Thymus (tissue), 11 donors: ENCODE data around the gene CASTOR1. TPM values are rescaled to one million over a fixed set of nuclear protein-coding genes. Genes with fewer than 3 reads are reported as not detected.

Experiments used
- DNase-seq, 9 donors: peaks; one replicate each; pipeline ENCODE4 v3.0.0-alpha.2; 2013; ENCODE audit warnings: low spot score in 9 of 9, low read depth in 6 of 9, missing footprints in 1 of 9
- H3K27ac ChIP-seq, 2 donors: one replicate each; pipeline ENCODE4 v1.5.1; 2013; ENCODE audit warnings: control low read depth in 1 of 2, low read depth in 1 of 2, low read length in 1 of 2, mild to moderate bottlenecking in 1 of 2, moderate library complexity in 1 of 2
- H3K27me3 ChIP-seq, 2 donors: one replicate each; pipeline ENCODE4 v1.5.1; 2013; ENCODE audit warnings: low read length in 1 of 2; ENCODE audit not compliant: control insufficient read depth in 2 of 2, insufficient read depth in 1 of 2
- H3K36me3 ChIP-seq, 2 donors: one replicate each; pipeline ENCODE4 v1.5.1; 2013; ENCODE audit warnings: low read length in 1 of 2, mild to moderate bottlenecking in 1 of 2, moderate library complexity in 1 of 2; ENCODE audit not compliant: control insufficient read depth in 2 of 2, insufficient read depth in 2 of 2
- H3K4me1 ChIP-seq, 2 donors: one replicate each; pipeline ENCODE4 v1.5.1; 2013; ENCODE audit warnings: low read length in 2 of 2; ENCODE audit not compliant: control insufficient read depth in 2 of 2, insufficient read depth in 2 of 2
- H3K4me3 ChIP-seq, 2 donors: one replicate each; pipeline ENCODE4 v1.5.1; 2013; ENCODE audit warnings: low read length in 2 of 2, control low read depth in 1 of 2, mild to moderate bottlenecking in 1 of 2
- H3K9me3 ChIP-seq, 2 donors: one replicate each; pipeline ENCODE4 v1.5.1; 2013; ENCODE audit warnings: low read length in 1 of 2, mild to moderate bottlenecking in 1 of 2; ENCODE audit not compliant: control insufficient read depth in 2 of 2, insufficient read depth in 1 of 2
- WGBS: extraction: QIAGEN DNeasy Blood & Tissue Kit; methylation state at CpG from one replicate; pipeline ENCODE4 v1.1.7; 2013; 5-methylcytosine and 5-hydroxymethylcytosine counted together
- polyA plus RNA-seq: library from polyadenylated mRNA; stranded (reverse); fragments of 200-250 nt; gene quantifications from one replicate; pipeline ENCODE4 v1.2.3, GENCODE V29; 2013
- total RNA-seq: library from RNA; stranded (reverse); fragments of 120-200 nt; gene quantifications from one replicate; pipeline ENCODE4 v1.2.4, GENCODE V29; 2013
- donor health status: healthy.

Gene CASTOR1
- total and polyA plus RNA-seq, 2 donors, result 12.8 to 19.6 TPM

DNA sequence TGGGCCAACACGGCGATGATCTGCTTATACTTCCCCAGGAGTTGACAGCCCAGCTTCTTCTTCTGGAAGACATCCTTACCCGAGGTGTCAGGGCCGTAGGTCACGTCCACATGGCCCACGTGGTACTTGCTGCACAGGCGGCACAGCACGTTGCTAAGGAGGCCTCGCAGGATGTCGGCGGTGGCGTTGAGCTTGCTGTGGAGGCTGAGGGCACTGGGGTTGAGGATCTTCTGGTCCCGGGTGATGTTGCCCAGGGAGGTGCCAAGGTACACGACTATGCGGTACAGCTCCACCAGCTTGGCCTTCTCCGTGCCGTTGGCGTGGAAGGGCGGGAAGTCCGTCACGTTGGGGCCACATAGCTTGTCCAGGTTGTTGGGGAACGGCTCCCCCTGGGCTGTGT lies 45.6 kb downstream of the CASTOR1 start:
- peaks cover 3 to 43% of the 10 kb centered on the region in 2 donors for H3K27me3 ChIP-seq
- no peak overlapping the region for H3K27ac ChIP-seq
- H3K9me3 ChIP-seq, result no peaks in the 10 kb centered on the region
- H3K4me1 ChIP-seq, result peaks cover 4 to 22% of the 10 kb centered on the region in 2 donors
- no peaks in the 10 kb centered on the region for H3K36me3 ChIP-seq
- WGBS, result 97% methylated on average over 22 of the region's 22 CpGs
- H3K4me3 ChIP-seq, result no peak overlapping the region
- no peak for DNase-seq

GRCh38 chr22:30241576-30242371 lies 47.5 kb downstream of the CASTOR1 start:
- no peak for DNase-seq
- H3K36me3 ChIP-seq, result no peaks in the 10 kb centered on the region
- peaks cover 3 to 25% of the 10 kb centered on the region in 2 donors for H3K27me3 ChIP-seq
- H3K9me3 ChIP-seq, result no peaks in the 10 kb centered on the region
- 91% methylated on average over 15 of the region's 15 CpGs for WGBS
- H3K4me1 ChIP-seq, result peaks cover 4 to 14% of the 10 kb centered on the region in 2 donors
- no peak overlapping the region for H3K4me3 ChIP-seq
- H3K27ac ChIP-seq, result no peak overlapping the region

DNA sequence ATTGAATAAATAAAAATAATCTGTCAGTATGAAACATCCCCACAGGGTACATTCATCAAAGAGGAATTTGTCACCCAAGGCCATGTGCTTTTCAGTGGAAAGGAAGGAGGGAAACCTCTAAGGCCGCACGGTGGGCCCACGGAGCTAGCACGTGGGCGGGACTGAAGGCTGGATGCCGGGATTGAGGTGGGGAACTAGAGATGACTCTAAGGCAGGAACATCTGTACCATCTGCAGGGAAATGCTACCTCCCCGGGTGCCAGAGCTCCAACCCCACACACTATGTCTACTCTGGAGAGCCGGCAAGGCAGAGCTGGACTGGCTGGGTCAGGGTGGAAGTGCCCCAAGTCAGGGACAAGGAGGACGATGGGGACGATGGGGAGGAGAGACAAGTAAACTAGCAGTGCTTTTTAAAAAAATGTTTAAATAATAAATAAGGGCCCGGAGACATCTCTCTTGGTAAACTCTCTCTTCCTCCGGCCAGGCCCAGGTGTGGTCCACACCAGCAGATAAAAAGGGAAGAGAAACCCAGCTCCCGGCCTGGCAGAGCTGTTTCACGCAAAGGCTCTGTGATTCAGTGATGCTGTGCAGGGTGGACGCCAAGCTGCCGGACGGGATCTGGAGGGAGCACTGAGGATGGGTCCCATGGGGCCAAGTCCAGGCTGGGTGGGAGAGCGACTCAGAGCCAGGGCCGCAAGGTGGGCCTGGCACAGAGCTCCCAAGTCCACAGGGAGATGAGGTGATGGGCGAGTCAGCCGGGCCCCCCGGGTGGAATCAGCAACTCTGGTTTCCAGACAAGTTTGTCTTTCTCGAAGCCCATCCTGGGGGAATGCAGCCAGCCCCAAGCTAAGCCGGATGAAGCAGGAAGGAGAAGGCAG lies 48.5 kb downstream of the CASTOR1 start:
- Histone ChIP-seq H3K27ac (no peak overlapping the region), H3K36me3 (no peaks in the 10 kb centered on the region), H3K27me3 (peaks cover 3 to 16% of the 10 kb centered on the region in 2 donors), H3K4me3 (no peak overlapping the region), H3K9me3 (no peaks in the 10 kb centered on the region), H3K4me1 (peaks cover 0 to 11% of the 10 kb centered on the region in 2 donors)
- WGBS, result 95% methylated on average over 24 of the region's 24 CpGs
- DNase-seq, result no peak

- peaks cover 0 to 6% of the 10 kb centered on the region in 2 donors for H3K27me3 ChIP-seq
- no peak overlapping the region for H3K4me3 ChIP-seq
- H3K27ac ChIP-seq, result no peak overlapping the region
- H3K4me1 ChIP-seq, result peaks cover 0 to 11% of the 10 kb centered on the region in 2 donors
- H3K36me3 ChIP-seq, result no peaks in the 10 kb centered on the region
- no peak for DNase-seq
- WGBS, result 95% methylated on average over 17 of the region's 17 CpGs
- H3K9me3 ChIP-seq, result no peaks in the 10 kb centered on the region
These were observed 49.6 kb downstream of the CASTOR1 start for GRCh38 chr22:30239488-30240405.

- no peak for DNase-seq
- Histone ChIP-seq H3K4me3 (no peak overlapping the region), H3K36me3 (no peaks in the 10 kb centered on the region), H3K9me3 (no peaks in the 10 kb centered on the region), H3K4me1 (peaks cover 0 to 11% of the 10 kb centered on the region in 2 donors), H3K27ac (no peak overlapping the region), H3K27me3 (no peaks in the 10 kb centered on the region)
- WGBS, result 94% methylated on average over 27 of the region's 27 CpGs
These were observed 50.4 kb downstream of the CASTOR1 start for GRCh38 chr22:30238661-30239487.

DNA sequence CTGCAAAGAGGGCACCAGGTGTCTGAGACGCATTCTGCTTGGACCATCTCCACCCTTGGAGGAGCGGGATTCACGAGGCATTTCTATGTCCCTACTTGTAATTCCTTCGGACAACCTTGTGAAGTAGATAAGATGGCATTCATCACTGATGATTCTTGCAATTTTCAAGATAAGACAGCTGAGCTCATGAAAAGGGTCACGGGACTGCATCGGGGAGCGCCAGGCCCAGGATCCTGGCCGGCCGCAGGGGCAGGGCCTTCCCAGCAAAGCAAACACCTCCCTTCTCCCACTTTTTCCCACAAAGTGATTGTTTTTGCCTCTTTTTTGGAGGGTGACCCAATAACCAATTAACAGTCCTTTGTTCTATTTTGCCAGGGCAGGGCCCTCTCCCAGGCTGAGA lies 51.2 kb downstream of the CASTOR1 start:
- Histone ChIP-seq H3K27me3 (no peaks in the 10 kb centered on the region), H3K4me1 (peaks cover 0 to 11% of the 10 kb centered on the region in 2 donors), H3K27ac (no peak overlapping the region), H3K9me3 (no peaks in the 10 kb centered on the region), H3K4me3 (no peak overlapping the region), H3K36me3 (no peaks in the 10 kb centered on the region)
- no peak for DNase-seq
- 96% methylated on average over 9 of the region's 9 CpGs for WGBS

DNA sequence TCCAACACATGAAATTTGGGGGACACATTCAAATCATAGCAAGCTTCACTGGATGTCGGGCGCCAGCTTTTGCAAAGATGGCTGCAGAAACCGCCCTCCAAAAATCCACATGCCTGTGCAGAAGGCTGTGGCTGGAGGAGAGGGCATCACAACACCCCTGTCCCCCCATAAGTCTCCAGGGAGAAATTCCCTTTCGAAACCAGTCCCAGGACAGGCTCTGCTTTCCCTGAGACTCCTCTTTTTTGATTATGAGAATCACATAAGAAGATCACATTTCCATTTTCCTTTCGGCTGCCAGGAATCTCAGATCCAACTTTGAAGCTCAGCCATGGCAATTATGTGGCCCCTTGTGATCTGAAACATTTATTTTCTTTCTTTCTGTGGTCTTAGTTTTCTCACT lies 52.4 kb downstream of the CASTOR1 start:
- no peaks in the 10 kb centered on the region for H3K36me3 ChIP-seq
- H3K27me3 ChIP-seq, result peaks cover 0 to 2% of the 10 kb centered on the region in 2 donors
- H3K4me1 ChIP-seq, result peaks cover 0 to 11% of the 10 kb centered on the region in 2 donors
- H3K27ac ChIP-seq, result no peak overlapping the region
- no peak overlapping the region for H3K4me3 ChIP-seq
- 96% methylated on average over 5 of the region's 5 CpGs for WGBS
- no peaks in the 10 kb centered on the region for H3K9me3 ChIP-seq
- no peak for DNase-seq

GRCh38 chr22:30235687-30236170 lies 53.6 kb downstream of the CASTOR1 start:
- Histone ChIP-seq H3K36me3 (no peaks in the 10 kb centered on the region), H3K27me3 (peaks cover 0 to 2% of the 10 kb centered on the region in 2 donors), H3K27ac (no peak overlapping the region), H3K4me1 (peaks cover 0 to 11% of the 10 kb centered on the region in 2 donors), H3K9me3 (no peaks in the 10 kb centered on the region), H3K4me3 (no peak overlapping the region)
- 90% methylated on average over 10 of the region's 10 CpGs for WGBS
- DNase-seq, result no peak
